PC-9 (cell line): ENCODE measurements around the gene C2orf49. TPM values are rescaled to one million over a fixed set of nuclear protein-coding genes. Genes with fewer than 3 reads are reported as not detected.

Experiments used
- Bru-seq: library from RNA; stranded (reverse); fragments of 400-500 nt; gene quantifications from one replicate; lab custom pipeline; 2021; lab: Mats Ljungman, UMichigan
- BruChase-seq, 2 experiments: library from RNA; stranded (reverse); fragments of 400-500 nt; gene quantifications; one replicate each; lab custom pipeline; 2021; lab: Mats Ljungman, UMichigan
- BruUV-seq: library from RNA; stranded (reverse); fragments of 400-500 nt; replicated peaks from 2 replicates; lab custom pipeline; 2021; lab: Mats Ljungman, UMichigan
- CTCF ChIA-PET: fragments of 300-600 bp; sonication (Branson Sonifier 250); formaldehyde crosslinking; loops from one replicate; lab custom pipeline; 2022; ENCODE audit warnings: antibody characterized with exemption; lab: Charles Lee
- POLR2A ChIA-PET: fragments of 300-600 bp; sonication (Branson Sonifier 250); formaldehyde crosslinking; loops from one replicate; lab custom pipeline; 2022; ENCODE audit warnings: antibody characterized with exemption; ENCODE audit not compliant: unreplicated experiment; lab: Charles Lee
- DNase-seq, 2 experiments: peaks; one replicate each; pipeline versions ENCODE4 v3.0.0 to v3.0.0-alpha.2; 2015 to 2022; ENCODE audit warnings: mixed read lengths in 1 of 2
- H2AFZ ChIP-seq: fragments of 200-600 bp; sonication (generic); 2 replicates; pipeline ENCODE4 v1.8.1; 2017; ENCODE audit warnings: antibody characterized with exemption
- H3F3A ChIP-seq: fragments of 200-600 bp; sonication (generic); 2 replicates; pipeline ENCODE4 v1.8.1; 2017; ENCODE audit warnings: antibody characterized with exemption, mild to moderate bottlenecking, low read depth; ENCODE audit not compliant: insufficient read depth
- H3K27ac ChIP-seq: fragments of 200-600 bp; sonication (generic); 2 replicates; pipeline ENCODE4 v1.6.1; 2016; ENCODE audit warnings: mixed run types
- H3K27me3 ChIP-seq: fragments of 200-600 bp; sonication (generic); 2 replicates; pipeline ENCODE4 v1.6.1; 2016; ENCODE audit warnings: low read depth, mixed run types; ENCODE audit not compliant: insufficient read depth
- H3K36me3 ChIP-seq: fragments of 200-600 bp; sonication (generic); 2 replicates; pipeline ENCODE4 v1.6.1; 2016; ENCODE audit warnings: low read depth, mixed run types
- H3K4me1 ChIP-seq: fragments of 200-600 bp; sonication (generic); replicated peaks from 2 replicates; pipeline ENCODE4 v1.6.1; 2016; ENCODE audit warnings: mixed run types; ENCODE audit not compliant: insufficient read depth
- H3K4me2 ChIP-seq: fragments of 200-600 bp; sonication (generic); 2 replicates; pipeline ENCODE4 v1.6.1; 2017; ENCODE audit warnings: mixed run types
- H3K4me3 ChIP-seq: fragments of 200-600 bp; sonication (generic); 2 replicates; pipeline ENCODE4 v1.6.1; 2016; ENCODE audit warnings: mixed run types
- H3K79me2 ChIP-seq: fragments of 200-600 bp; sonication (generic); 2 replicates; pipeline ENCODE4 v1.6.1; 2017; ENCODE audit warnings: low read depth, mixed run types
- H3K9me2 ChIP-seq: fragments of 200-600 bp; sonication (generic); 2 replicates; pipeline ENCODE4 v1.8.1; 2017; ENCODE audit warnings: mild to moderate bottlenecking; ENCODE audit not compliant: insufficient read depth
- H3K9me3 ChIP-seq: fragments of 200-600 bp; sonication (generic); 2 replicates; pipeline ENCODE4 v1.8.1; 2016; ENCODE audit warnings: low read depth; ENCODE audit not compliant: insufficient read depth
- H4K20me1 ChIP-seq: fragments of 200-600 bp; sonication (generic); 2 replicates; pipeline ENCODE4 v1.8.1; 2017; ENCODE audit not compliant: insufficient read depth
- EZH2 ChIP-seq: fragments of 200-600 bp; sonication (generic); IDR thresholded peaks from 2 replicates; pipeline ENCODE4 v1.8.0; 2017; ENCODE audit warnings: antibody characterized with exemption, low read depth
- intact Hi-C: fragments of 100-400 bp; cut with micrococcal nuclease; formaldehyde crosslinking; loops from one replicate; pipeline ENCODE4 v1.10.0; 2022; ENCODE audit not compliant: unreplicated experiment
- long read RNA-seq: library from polyadenylated mRNA; stranded (forward); transcript quantifications from one replicate; pipeline ENCODE4 v2.0.0, GENCODE V29; 2022
- total RNA-seq: library from RNA; stranded (reverse); gene quantifications from 2 replicates; pipeline ENCODE4 v1.2.3, GENCODE V29; 2021
- TF ChIP-seq, protein P1 (sequence below): fragments of 200-600 bp; sonication (generic); conservative IDR thresholded peaks from 2 replicates; pipeline ENCODE4 v1.6.1; 2017; ENCODE audit warnings: mixed run types, antibody characterized with exemption, mild to moderate bottlenecking, moderate library complexity

The C2orf49 gene
- 16.2 and 19.8 TPM in 2 replicates for total RNA-seq
- percentile 88 among the genes with signal in this experiment for Bru-seq, nascent RNA
- percentile 93 among the genes with signal in this experiment for BruChase-seq, experiment 1, labeled RNA remaining after a 2-hour chase
- BruChase-seq, experiment 2, labeled RNA remaining after a 6-hour chase: percentile 77 among the genes with signal in this experiment
- long read RNA-seq, full-length matches to known transcripts: 18 of 28 reads
- long read RNA-seq, partial matches to known transcripts: 4 of 28 reads
- long read RNA-seq, other reads (novel, unspliced or antisense): 6 of 28 reads

DNA sequence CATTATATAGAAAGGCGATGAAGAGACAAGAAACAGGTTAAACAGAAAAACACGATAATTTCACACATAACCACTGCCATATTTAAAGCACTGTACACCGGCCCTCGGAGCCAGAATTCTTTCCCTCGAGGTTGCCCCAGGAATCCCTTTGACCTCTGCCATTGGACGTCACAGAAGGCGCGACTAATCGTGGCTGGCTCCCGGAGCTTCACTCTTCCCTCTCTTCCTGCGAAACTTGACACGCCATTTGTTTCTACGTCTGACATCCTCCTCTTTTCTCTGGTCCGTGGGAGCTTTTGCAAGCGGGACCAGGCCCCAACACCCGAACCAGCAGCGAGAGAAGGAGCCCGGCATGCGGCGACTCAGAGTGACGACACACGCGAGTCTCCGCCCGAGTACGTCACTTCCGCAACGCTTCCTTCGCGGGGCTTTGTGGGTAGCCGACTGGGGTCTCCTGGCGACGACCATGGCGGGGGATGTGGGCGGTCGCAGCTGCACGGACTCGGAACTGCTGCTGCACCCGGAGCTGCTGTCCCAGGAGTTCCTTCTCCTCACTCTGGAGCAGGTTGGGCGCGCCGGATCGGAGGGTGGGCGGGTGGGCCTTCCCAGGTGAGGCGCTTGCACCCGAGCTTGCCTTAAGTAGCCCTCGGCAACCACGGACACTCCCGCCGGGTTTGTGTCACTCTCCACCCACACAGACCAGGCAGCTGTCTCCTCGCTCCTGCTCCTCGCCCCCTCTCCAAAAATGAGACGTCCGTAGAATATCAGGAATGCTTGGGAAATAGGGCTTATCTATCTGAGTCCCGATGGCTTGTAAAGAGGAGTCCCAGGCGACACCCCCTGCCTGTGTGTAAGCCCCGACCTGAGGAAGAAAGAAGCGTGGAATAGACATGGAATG is at the start of gene C2orf49:
Gene C2orf49 (plus strand): TSS at position 419 of the 898 bp plus-strand sequence. CDS start 48 bp downstream, at position 467.
- Histone ChIP-seq H3K27me3 (no peaks in the 10 kb centered on the region), H3K4me1 (peaks cover 20% of the 10 kb centered on the region), H2AFZ (peak within 1 kb of the TSS; percentile 96), H3K4me2 (peak within 1 kb of the TSS; percentile 89), H3K9me2 (no peaks in the 10 kb centered on the region), H4K20me1 (no peaks in the 10 kb centered on the region; the same call in 1 of the 2 replicates), H3K9me3 (no peaks in the 10 kb centered on the region), H3F3A (peaks cover 9% of the 10 kb centered on the region; the same call in 1 of the 2 replicates), H3K27ac (peak within 1 kb of the TSS; percentile 98), H3K36me3 (peaks cover 23% of the 10 kb centered on the region; the same call in 1 of the 2 replicates), H3K4me3 (peak within 1 kb of the TSS; percentile 100), H3K79me2 (peaks cover 52% of the 10 kb centered on the region)
- intact Hi-C loops: no loop called here
- no peak for TF ChIP-seq EZH2
- TF ChIP-seq, protein P1, sequence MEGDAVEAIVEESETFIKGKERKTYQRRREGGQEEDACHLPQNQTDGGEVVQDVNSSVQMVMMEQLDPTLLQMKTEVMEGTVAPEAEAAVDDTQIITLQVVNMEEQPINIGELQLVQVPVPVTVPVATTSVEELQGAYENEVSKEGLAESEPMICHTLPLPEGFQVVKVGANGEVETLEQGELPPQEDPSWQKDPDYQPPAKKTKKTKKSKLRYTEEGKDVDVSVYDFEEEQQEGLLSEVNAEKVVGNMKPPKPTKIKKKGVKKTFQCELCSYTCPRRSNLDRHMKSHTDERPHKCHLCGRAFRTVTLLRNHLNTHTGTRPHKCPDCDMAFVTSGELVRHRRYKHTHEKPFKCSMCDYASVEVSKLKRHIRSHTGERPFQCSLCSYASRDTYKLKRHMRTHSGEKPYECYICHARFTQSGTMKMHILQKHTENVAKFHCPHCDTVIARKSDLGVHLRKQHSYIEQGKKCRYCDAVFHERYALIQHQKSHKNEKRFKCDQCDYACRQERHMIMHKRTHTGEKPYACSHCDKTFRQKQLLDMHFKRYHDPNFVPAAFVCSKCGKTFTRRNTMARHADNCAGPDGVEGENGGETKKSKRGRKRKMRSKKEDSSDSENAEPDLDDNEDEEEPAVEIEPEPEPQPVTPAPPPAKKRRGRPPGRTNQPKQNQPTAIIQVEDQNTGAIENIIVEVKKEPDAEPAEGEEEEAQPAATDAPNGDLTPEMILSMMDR: no peak
- peak; percentile 63 to 77 for DNase-seq
- ChIA-PET CTCF (no interaction called here), POLR2A (interaction anchor here (0.6 to 0.7 kb wide), 2 partner anchors 18 to 204 kb away, joined by 5 to 13 read pairs; no protein-coding TSS in a partner anchor)
- no TSS peak for BruUV-seq

DNA sequence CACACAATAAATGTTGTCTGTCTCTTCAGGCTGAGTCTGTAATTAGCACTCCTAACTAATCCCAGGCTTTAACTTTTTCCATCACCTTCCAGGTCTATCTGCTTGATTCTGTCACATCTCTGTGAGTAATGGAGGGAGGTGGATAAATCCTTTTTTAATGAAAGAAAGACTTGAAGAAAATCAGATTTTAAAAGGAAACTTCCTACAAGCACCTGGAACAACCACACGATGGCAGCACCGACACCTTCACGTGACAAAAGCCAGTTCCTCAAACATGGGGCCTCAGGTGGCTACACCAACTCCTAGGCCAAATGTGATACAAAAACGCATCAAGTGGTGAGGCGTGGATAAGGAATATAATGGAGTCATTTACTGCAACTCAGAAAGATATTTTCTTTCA is 49.6 kb upstream of the C2orf49 start:
- no peaks in the 10 kb centered on the region for H3K9me3 ChIP-seq
- no peak for TF ChIP-seq EZH2
- TF ChIP-seq, protein P1: peak; percentile 51
- no peaks in the 10 kb centered on the region for H3K4me1 ChIP-seq
- DNase-seq: peak in 1 of 2 experiments; percentile 17
- POLR2A ChIA-PET: no interaction called here
- BruUV-seq: no TSS peak
- H3K79me2 ChIP-seq: no peaks in the 10 kb centered on the region
- H2AFZ ChIP-seq: no peak overlapping the region
- H3K4me3 ChIP-seq: no peak overlapping the region
- no peaks in the 10 kb centered on the region for H3K27me3 ChIP-seq
- H3F3A ChIP-seq: no peaks in the 10 kb centered on the region
- no peak overlapping the region for H3K4me2 ChIP-seq
- intact Hi-C loops: loop anchor here (5.0 kb wide), 2 partner anchors 235 to 260 kb away; no protein-coding TSS in a partner anchor
- H3K9me2 ChIP-seq: no peaks in the 10 kb centered on the region
- H3K27ac ChIP-seq: no peak overlapping the region
- CTCF ChIA-PET: no interaction called here
- no peaks in the 10 kb centered on the region for H4K20me1 ChIP-seq
- no peaks in the 10 kb centered on the region for H3K36me3 ChIP-seq

GRCh38 chr2:105288133-105288532 is 49.2 kb upstream of the C2orf49 start:
- Histone ChIP-seq H3K27me3 (no peaks in the 10 kb centered on the region), H3F3A (no peaks in the 10 kb centered on the region), H3K4me2 (no peak overlapping the region), H3K4me3 (no peak overlapping the region), H3K79me2 (no peaks in the 10 kb centered on the region), H3K9me3 (no peaks in the 10 kb centered on the region), H3K27ac (no peak overlapping the region), H2AFZ (no peak overlapping the region), H4K20me1 (no peaks in the 10 kb centered on the region), H3K9me2 (no peaks in the 10 kb centered on the region), H3K4me1 (no peaks in the 10 kb centered on the region), H3K36me3 (no peaks in the 10 kb centered on the region)
- DNase-seq: no peak
- intact Hi-C loops: loop anchor here (5.0 kb wide), 2 partner anchors 234 to 259 kb away; no protein-coding TSS in a partner anchor
- TF ChIP-seq, protein P1: no peak
- no peak for TF ChIP-seq EZH2
- ChIA-PET CTCF (interaction anchor here (0.5 kb wide), 1 partner anchor 26 kb away, joined by 3 read pairs; no protein-coding TSS in a partner anchor), POLR2A (no interaction called here)
- no TSS peak for BruUV-seq
